Activated T-cell treated with anti-CD3 and anti-CD28 coated beads for 4 hours (primary cell): ENCODE measurements around the gene CAMK4.
"Not testable (repeated sequence)": the region's sequence is repeated elsewhere in the genome, so short reads cannot be mapped to it uniquely, and the experiment has no call there.

Experiments used
- DNase-seq: peaks from one replicate; pipeline ENCODE4 v3.0.0-alpha.2; 2020

The CAMK4 gene

GRCh38 chr5:111386832-111387162 is 162.6 kb downstream of the CAMK4 start:
- DNase-seq: no peak

DNA sequence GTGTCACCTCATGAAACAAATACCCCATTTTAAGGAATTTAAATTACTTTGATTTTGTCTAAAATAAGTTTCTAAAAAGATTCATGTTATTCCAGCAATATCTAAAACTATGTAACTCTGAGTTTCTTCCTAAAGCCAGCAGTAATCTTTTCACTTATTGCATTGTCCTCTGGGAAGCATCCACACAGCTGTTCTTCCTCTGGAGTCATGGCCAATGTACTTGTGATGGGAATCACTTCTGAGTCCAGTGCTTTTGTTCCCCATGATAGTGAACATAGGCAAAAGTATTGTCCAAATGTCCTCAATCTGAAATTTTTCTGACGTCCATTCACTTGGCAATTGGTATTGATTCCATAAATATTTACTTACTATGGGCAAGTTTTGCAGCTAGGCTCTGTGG is 163.2 kb downstream of the CAMK4 start:
- DNase-seq: no peak

DNA sequence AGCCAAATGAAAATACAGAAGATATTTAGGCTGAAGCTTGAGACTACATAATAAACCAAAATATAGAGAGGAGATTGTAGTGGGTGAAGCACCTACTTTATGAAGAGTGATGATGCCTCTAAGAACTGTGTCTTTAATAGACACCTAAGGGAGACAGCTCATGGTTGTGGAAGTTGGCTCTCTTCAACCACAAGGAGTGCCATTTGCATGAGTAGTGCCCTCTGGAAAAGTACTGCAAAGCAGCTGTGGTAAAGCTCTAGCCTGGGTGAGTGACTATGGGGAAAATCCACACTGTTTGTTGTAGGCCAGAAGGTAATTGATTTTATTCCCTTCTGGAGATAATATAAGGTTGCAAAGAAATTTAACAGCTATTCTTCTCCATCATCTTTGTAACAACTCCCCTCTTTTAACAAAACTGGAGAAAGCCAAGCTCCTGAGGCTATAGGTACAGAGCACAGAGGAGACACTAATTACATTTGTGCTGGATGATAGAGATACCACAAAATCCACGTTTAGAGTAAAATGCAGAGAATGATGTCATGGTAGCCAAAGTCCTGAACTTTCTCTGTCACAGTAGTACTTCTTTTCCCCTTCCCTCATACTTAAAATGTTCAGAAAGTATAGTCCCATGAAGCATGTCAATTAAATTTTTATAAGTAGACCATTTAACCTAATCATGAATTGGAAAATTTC is 165.4 kb downstream of the CAMK4 start:
- no peak for DNase-seq

- no peak for DNase-seq
Observed at GRCh38 chr5:111392181-111392580, 168.0 kb downstream of the CAMK4 start.

DNA sequence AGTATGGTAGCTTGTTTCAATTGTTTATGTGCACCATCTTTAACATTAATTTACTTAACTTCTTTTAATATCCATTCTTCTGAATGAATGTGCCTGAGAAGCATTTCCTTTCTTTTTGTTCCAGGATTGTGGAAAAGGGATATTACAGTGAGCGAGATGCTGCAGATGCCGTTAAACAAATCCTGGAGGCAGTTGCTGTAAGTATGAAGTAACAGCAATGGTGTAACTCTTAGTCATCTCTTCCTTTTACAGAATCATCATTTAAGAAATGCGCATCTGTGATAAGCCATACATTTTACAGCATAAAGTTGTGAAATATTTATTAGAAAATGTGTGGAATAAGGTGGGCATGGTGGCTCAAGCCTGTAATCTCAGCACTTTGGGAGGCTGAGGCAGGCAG is 170.4 kb downstream of the CAMK4 start:
- DNase-seq: no peak

DNA sequence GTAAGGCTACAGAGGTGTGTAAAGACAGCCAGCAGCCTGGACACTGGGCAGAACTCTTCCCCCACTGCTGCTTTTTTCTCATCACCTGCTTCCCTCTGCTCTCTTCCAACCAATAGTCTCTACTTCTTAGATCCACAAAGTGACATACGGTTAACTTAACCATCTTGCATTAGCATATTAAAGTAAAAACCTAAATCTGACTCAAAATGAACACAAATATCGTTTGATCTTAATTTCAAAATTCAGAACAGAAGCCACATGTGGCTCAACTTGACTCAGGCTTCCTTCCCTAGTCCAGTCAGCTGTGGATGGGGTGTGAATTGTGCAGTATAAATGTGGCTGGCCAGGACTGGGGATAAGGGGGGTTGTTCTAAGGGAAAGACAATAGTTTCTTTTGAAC is 173.8 kb downstream of the CAMK4 start:
- no peak for DNase-seq

DNA sequence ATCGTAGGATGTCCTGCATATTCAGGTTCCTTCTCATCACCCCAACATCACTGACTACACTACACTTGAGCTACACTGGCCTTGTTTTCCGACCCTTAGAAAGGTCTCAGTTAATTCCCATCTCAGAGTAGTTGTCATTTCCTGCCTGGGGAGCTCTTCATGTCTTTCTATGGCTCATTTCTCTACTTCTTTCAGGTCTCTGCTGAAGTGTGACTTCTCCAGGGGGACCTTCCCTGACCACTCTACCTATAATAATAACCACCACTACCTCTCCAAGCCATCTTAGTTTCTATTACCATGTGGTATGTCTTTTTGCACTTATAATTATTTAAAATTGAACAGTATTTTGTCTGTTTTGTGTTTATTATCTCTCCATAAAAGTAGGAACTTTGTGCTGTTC is 174.9 kb downstream of the CAMK4 start:
- no peak for DNase-seq

GRCh38 chr5:111401906-111402305 is 177.7 kb downstream of the CAMK4 start:
- DNase-seq: no peak

DNA sequence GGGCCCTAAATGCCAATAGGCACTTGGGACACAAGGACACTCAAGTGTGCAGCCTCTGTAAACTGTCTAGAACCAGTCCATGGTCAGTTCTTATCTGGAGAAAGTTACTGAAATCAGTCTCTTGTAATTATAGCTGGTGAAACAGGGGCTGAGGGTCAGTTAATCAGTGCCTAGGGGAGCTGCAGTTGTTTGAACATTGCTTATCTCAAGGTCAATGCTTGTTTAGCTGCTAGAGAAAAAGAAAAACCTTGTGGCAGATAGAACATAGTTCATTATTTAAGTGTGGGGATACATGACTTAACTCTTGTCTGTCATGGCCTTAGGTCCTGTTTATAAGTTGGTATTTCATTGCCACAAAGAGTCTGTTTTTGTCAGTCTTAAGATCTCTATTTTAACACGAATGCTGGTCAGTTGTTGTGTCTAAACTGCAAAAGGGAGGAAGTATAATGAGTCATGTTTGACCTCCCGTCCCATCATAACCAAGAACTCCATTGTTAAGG is 180.1 kb downstream of the CAMK4 start:
- DNase-seq: no peak

DNA sequence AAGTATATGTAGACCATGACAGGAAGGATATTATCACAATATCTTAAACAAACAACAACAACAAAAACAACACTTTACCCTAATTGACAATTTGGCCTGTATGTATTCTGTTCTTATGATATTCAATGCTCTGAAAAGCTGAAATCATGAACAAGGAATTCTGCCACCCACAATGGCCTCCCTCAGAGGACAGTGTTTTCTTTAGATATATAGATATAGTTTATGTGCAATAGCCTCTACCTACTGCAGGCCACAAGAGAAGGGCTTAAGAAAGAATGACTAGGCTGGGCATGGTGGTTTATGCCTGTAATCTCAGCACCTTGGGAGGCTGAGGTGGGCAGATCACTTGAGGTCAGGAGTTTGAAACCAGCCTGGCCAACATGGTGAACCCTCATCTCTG is 183.4 kb downstream of the CAMK4 start:
- no peak for DNase-seq

GRCh38 chr5:111408817-111409216 is 184.6 kb downstream of the CAMK4 start:
- DNase-seq: no peak

DNA sequence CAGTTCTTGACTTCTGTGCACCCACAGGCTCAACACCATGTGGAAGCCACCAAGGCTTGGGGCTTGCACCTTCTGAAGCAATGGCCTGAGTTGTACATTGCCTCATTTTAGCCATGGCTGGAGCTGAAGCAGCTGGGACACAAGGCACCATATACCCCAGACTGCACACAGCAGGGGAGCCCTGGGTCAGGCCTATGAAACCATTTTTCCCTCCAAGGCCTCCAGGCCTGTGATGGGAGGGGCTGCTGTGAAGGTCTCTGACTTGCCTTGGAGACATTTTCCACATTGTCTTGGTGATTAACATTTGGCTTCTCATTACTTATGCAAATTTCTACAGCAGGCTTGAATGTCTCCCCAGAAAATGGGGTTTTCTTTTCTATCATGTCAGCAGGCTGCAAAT is 185.1 kb downstream of the CAMK4 start:
- DNase-seq: not testable (repeated sequence)

GRCh38 chr5:111410067-111410466 is 185.9 kb downstream of the CAMK4 start:
- not testable (repeated sequence) for DNase-seq

DNA sequence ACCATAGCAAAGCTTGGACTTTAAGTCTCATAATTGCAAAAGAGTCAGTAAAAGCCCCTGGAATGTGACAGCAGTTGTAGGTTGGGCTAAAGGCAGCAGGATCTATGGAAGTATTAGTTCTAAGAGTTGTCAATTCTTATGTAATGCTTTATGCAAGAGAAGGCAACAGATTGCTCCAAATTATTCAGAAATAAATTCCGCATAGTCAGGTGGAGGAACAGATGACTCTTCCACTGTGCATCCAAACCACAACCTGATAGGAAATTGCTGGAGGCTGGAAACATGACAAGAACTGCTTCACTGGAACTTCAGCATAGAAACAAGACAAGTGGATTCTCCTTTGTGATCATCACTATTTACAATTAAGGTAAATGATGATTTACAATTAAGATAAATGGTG is 187.1 kb downstream of the CAMK4 start:
- DNase-seq: no peak

- DNase-seq: no peak
Observed at GRCh38 chr5:111412593-111412992, 188.4 kb downstream of the CAMK4 start.

- no peak for DNase-seq
Observed at GRCh38 chr5:111415053-111415452, 190.9 kb downstream of the CAMK4 start.

GRCh38 chr5:111422245-111422644 is 198.1 kb downstream of the CAMK4 start:
- DNase-seq: no peak

GRCh38 chr5:111422747-111423720 is 198.8 kb downstream of the CAMK4 start:
- DNase-seq: no peak

DNA sequence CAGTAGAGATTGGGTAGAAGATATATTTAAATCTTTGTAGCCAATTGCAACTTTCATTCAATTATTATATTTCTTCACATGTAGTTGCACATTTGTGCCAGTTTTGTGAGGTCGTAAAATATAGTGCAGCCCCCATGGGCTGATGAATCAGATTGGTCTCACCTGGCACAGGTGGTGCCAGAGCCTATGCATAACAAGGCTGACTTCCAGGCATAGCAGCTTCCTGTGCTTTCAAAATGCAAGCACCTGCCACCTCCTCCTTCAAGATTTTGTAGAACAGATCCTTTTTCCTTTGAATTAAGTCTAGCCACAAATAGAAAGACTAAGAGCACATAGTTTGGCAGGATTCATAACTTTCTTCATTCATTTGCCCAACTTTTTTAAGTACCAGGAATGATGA is 201.0 kb downstream of the CAMK4 start:
- DNase-seq: no peak

DNA sequence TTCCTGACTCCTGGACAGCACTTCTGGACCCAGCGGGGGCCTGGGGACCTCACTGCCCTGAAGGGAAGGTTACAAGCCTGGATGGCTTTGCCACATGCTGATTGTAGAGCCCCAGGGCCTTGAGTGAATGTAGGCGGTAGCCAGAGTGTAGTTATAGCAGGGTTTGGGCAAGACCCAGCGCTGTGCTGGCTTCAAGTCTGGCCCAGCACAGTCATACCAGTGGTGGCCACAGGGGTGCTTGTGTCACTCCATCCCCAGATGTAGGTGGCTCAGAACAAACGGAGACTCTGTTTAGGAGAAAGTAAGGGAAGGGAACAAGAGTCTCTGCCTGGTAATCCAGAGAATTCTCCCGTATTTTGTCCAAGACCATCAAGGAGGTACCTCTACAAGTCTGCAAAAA is 203.6 kb downstream of the CAMK4 start:
- DNase-seq: no peak

- DNase-seq: no peak
Observed at GRCh38 chr5:111432883-111433536, 208.8 kb downstream of the CAMK4 start.

GRCh38 chr5:111434800-111435199 is 210.6 kb downstream of the CAMK4 start:
- DNase-seq: no peak

- no peak for DNase-seq
Observed at GRCh38 chr5:111439473-111440075, 215.4 kb downstream of the CAMK4 start.
